Measurements from ENCODE around the gene OLA1. TPM values are rescaled to one million over a fixed set of nuclear protein-coding genes. Genes with fewer than 3 reads are reported as not detected.

The OLA1 gene
- total and polyA plus RNA-seq, 9 of the 15 experiments (the other 6 are each of a cell fraction or from before 2014, with no cell fraction given), result 208 to 353 (median 225) TPM

- TF ChIP-seq, protein P1, sequence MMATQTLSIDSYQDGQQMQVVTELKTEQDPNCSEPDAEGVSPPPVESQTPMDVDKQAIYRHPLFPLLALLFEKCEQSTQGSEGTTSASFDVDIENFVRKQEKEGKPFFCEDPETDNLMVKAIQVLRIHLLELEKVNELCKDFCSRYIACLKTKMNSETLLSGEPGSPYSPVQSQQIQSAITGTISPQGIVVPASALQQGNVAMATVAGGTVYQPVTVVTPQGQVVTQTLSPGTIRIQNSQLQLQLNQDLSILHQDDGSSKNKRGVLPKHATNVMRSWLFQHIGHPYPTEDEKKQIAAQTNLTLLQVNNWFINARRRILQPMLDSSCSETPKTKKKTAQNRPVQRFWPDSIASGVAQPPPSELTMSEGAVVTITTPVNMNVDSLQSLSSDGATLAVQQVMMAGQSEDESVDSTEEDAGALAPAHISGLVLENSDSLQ (IDR thresholded peaks at IDR 0.05), result no peak
- TF ChIP-seq ZBED1 (IDR thresholded peaks at IDR 0.05), result no peak
- TF ChIP-seq ZNF699 (CRISPR knock-in tag; IDR thresholded peaks at IDR 0.05; ENCODE audit: insufficient replicate concordance), result no peak
- TF ChIP-seq RCOR1 (IDR thresholded peaks at IDR 0.05; ENCODE audit: borderline replicate concordance in 1 of 2, low read depth in 2 of 2, low read length in 2 of 2), result no peak
- TF ChIP-seq, protein P2, sequence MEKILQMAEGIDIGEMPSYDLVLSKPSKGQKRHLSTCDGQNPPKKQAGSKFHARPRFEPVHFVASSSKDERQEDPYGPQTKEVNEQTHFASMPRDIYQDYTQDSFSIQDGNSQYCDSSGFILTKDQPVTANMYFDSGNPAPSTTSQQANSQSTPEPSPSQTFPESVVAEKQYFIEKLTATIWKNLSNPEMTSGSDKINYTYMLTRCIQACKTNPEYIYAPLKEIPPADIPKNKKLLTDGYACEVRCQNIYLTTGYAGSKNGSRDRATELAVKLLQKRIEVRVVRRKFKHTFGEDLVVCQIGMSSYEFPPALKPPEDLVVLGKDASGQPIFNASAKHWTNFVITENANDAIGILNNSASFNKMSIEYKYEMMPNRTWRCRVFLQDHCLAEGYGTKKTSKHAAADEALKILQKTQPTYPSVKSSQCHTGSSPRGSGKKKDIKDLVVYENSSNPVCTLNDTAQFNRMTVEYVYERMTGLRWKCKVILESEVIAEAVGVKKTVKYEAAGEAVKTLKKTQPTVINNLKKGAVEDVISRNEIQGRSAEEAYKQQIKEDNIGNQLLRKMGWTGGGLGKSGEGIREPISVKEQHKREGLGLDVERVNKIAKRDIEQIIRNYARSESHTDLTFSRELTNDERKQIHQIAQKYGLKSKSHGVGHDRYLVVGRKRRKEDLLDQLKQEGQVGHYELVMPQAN (IDR thresholded peaks at IDR 0.05; ENCODE audit: borderline replicate concordance), result 0 out of 2 replicates have a peak, but pooled peaks have one; percentile 16
- TF ChIP-seq HDAC6 (IDR thresholded peaks at IDR 0.05; ENCODE audit: low read depth, low read length), result no peak
- no peak for TF ChIP-seq CEBPZ (IDR thresholded peaks at IDR 0.05; ENCODE audit: borderline replicate concordance, low read depth, low read length)
- TF ChIP-seq POLR3G (IDR thresholded peaks at IDR 0.05; ENCODE audit: extremely low read depth, insufficient read length, insufficient replicate concordance), result no peak
- no peak for TF ChIP-seq KDM1A (IDR thresholded peaks at IDR 0.05)
- no peak for TF ChIP-seq ETV6 (IDR thresholded peaks at IDR 0.05; ENCODE audit: borderline replicate concordance in 1 of 2, low read depth in 2 of 2, low read length in 1 of 2)
- 0 out of 2 replicates have a peak, but pooled peaks have one; percentile 9 for TF ChIP-seq ETV6 (CRISPR knock-in tag; IDR thresholded peaks at IDR 0.05; ENCODE audit: borderline replicate concordance)
- no peak for TF ChIP-seq NCOA4 (IDR thresholded peaks at IDR 0.05; ENCODE audit: partially characterized antibody)
- no peak for TF ChIP-seq GATAD2B (IDR thresholded peaks at IDR 0.05; ENCODE audit: borderline replicate concordance)
- no peak for TF ChIP-seq GTF2B (IDR thresholded peaks at IDR 0.05; ENCODE audit: extremely low read depth, insufficient read length)
- TF ChIP-seq RBM14 (IDR thresholded peaks at IDR 0.05; ENCODE audit: borderline replicate concordance, insufficient read depth, low read depth, low read length), result no peak
- TF ChIP-seq STAT6 (CRISPR knock-in tag; IDR thresholded peaks at IDR 0.05), result 0 out of 2 replicates have a peak, but pooled peaks have one; percentile 6
- TF ChIP-seq SMAD1 (IDR thresholded peaks at IDR 0.05; ENCODE audit: low read depth, low read length, partially characterized antibody), result no peak
Observed at GRCh38 chr2:174247474-174248186, 702 bp downstream of the OLA1 start (continued).

Data from K562 (cell line).